ENCODE results near the gene PLEKHN1. TPM values are rescaled to one million over a fixed set of nuclear protein-coding genes. Genes with fewer than 3 reads are reported as not detected.

Gene PLEKHN1
- total and polyA plus RNA-seq, 2 experiments from 2014 or later = 1.7 to 2.1 TPM

DNA sequence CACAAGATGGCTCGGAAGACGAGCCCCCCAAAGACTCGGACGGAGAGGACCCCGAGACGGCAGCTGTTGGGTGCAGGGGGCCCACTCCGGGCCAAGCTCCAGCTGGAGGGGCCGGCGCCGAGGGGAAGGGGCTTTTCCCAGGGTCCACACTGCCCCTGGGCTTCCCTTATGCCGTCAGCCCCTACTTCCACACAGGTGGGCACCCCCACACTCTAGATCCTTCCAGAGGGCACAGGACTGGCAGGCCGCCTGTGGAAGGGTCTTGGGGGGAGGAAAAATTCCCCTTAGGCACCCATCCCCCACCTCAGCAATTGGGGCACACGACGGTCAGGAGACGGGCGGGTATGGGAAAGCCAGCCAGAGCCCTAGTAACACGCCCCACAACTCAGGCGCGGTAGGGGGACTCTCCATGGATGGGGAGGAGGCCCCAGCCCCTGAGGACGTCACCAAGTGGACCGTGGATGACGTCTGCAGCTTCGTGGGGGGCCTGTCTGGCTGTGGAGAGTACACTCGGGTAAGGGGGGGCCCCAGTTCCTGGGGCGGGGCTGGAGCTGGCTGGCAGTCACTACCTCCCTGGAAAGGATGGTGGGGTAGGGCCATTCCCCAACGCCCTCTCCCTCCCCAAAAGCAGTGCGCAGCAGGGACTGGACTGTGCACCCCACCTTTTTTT, 23.3 kb upstream of the PLEKHN1 start:
- Histone ChIP-seq H2AFZ (no peak overlapping the region), H3K79me2 (ENCODE audit: insufficient read depth) (no peaks in the 10 kb centered on the region), H3K4me3 (no peak overlapping the region), H3K27ac (peak overlapping the region; percentile 73), H3K4me1 (ENCODE audit: insufficient read depth) (peaks cover 23% of the 10 kb centered on the region; the same call in 1 of the 2 replicates), H4K20me1 (ENCODE audit: insufficient read depth) (no peaks in the 10 kb centered on the region), H3K4me2 (ENCODE audit: unreplicated experiment) (no peak overlapping the region), H3K9me3 (ENCODE audit: low read depth) (no peaks in the 10 kb centered on the region), H3K27me3 (replicated peaks; ENCODE audit: insufficient read depth) (no peaks in the 10 kb centered on the region), H3K9ac (peak overlapping the region; percentile 70; the same call in 1 of the 2 replicates), H3F3A (ENCODE audit: insufficient read depth) (peaks cover 16% of the 10 kb centered on the region; the same call in 1 of the 2 replicates), H3K36me3 (ENCODE audit: low read depth) (no peaks in the 10 kb centered on the region), H3K9me2 (ENCODE audit: insufficient read depth) (no peaks in the 10 kb centered on the region)
- in situ Hi-C loops (cut with MboI) = no loop called here
- 47 to 49% methylated on average over 27 of the region's 27 CpGs for WGBS, 2 experiments (ENCODE audit: low coverage in 1 of 2, low lambda C conversion rate in 2 of 2, missing lambda C conversion rate in 2 of 2)
- TF ChIP-seq EZH2phosphoT487 (IDR thresholded peaks at IDR 0.05; ENCODE audit: insufficient read depth, low read depth) (no peak), EZH2 (IDR thresholded peaks at IDR 0.05; ENCODE audit: insufficient read depth, poor library complexity, severe bottlenecking) (no peak)
- DNase-seq = peak; percentile 47

DNA sequence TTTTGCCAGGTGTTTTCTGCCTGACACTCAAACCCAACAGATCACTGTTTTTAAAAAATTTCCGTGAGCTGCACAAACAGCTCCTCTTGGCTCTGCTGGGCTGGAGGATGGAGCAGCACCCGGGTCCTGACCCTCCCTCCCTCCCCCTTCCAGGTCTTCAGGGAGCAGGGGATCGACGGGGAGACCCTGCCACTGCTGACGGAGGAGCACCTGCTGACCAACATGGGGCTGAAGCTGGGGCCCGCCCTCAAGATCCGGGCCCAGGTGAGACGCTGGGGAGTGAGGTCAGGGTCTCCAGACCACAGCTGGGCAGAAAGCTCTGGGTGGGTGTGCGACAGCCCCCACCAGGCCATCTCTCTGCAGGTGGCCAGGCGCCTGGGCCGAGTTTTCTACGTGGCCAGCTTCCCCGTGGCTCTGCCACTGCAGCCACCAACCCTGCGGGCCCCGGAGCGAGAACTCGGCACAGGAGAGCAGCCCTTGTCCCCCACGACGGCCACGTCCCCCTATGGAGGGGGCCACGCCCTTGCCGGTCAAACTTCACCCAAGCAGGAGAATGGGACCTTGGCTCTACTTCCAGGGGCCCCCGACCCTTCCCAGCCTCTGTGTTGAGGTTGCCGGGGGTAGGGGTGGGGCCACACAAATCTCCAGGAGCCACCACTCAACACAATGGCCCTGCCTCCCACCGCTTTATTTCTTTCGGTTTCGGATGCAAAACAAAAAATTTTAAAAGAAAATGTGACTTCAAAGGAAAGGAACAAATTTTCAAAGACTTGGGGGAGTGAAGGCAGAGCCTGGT, 22.5 kb upstream of the PLEKHN1 start:
- H3K27me3 ChIP-seq (replicated peaks; ENCODE audit: insufficient read depth) = no peaks in the 10 kb centered on the region
- in situ Hi-C loops (cut with MboI) = no loop called here
- no peak overlapping the region for H3K4me2 ChIP-seq (ENCODE audit: unreplicated experiment)
- H3K9me3 ChIP-seq (ENCODE audit: low read depth) = no peaks in the 10 kb centered on the region
- no peak for TF ChIP-seq EZH2 (IDR thresholded peaks at IDR 0.05; ENCODE audit: insufficient read depth, poor library complexity, severe bottlenecking)
- no peaks in the 10 kb centered on the region for H3K9me2 ChIP-seq (ENCODE audit: insufficient read depth)
- H3K4me3 ChIP-seq = no peak overlapping the region
- H3K79me2 ChIP-seq (ENCODE audit: insufficient read depth) = no peaks in the 10 kb centered on the region
- H2AFZ ChIP-seq = no peak overlapping the region
- H4K20me1 ChIP-seq (ENCODE audit: insufficient read depth) = no peaks in the 10 kb centered on the region
- H3K9ac ChIP-seq = no peak overlapping the region
- peaks cover 16% of the 10 kb centered on the region; the same call in 1 of the 2 replicates for H3K4me1 ChIP-seq (ENCODE audit: insufficient read depth)
- no peaks in the 10 kb centered on the region for H3K36me3 ChIP-seq (ENCODE audit: low read depth)
- DNase-seq = no peak
- no peak overlapping the region for H3K27ac ChIP-seq
- 95 to 96% methylated on average over 26 to 27 of the region's 27 CpGs for WGBS, 2 experiments (ENCODE audit: low coverage in 1 of 2, low lambda C conversion rate in 2 of 2, missing lambda C conversion rate in 2 of 2)
- peaks cover 16% of the 10 kb centered on the region; the same call in 1 of the 2 replicates for H3F3A ChIP-seq (ENCODE audit: insufficient read depth)

GRCh38 chr1:944341-945325, 21.6 kb upstream of the PLEKHN1 start:
- in situ Hi-C loops (cut with MboI) = no loop called here
- no peaks in the 10 kb centered on the region for H3K9me2 ChIP-seq (ENCODE audit: insufficient read depth)
- no peaks in the 10 kb centered on the region for H3K36me3 ChIP-seq (ENCODE audit: low read depth)
- H3K4me1 ChIP-seq (ENCODE audit: insufficient read depth) = peaks cover 15% of the 10 kb centered on the region; the same call in 1 of the 2 replicates
- H3K4me2 ChIP-seq (ENCODE audit: unreplicated experiment) = no peak overlapping the region
- no peak overlapping the region for H3K9ac ChIP-seq
- no peaks in the 10 kb centered on the region for H3K9me3 ChIP-seq (ENCODE audit: low read depth)
- peaks cover 16% of the 10 kb centered on the region; the same call in 1 of the 2 replicates for H3F3A ChIP-seq (ENCODE audit: insufficient read depth)
- H3K4me3 ChIP-seq = no peak overlapping the region
- TF ChIP-seq EZH2phosphoT487 (IDR thresholded peaks at IDR 0.05; ENCODE audit: insufficient read depth, low read depth) = no peak
- TF ChIP-seq EZH2 (IDR thresholded peaks at IDR 0.05; ENCODE audit: insufficient read depth, poor library complexity, severe bottlenecking) = no peak
- H4K20me1 ChIP-seq (ENCODE audit: insufficient read depth) = no peaks in the 10 kb centered on the region
- H2AFZ ChIP-seq = no peak overlapping the region
- no peak overlapping the region for H3K27ac ChIP-seq
- no peaks in the 10 kb centered on the region for H3K79me2 ChIP-seq (ENCODE audit: insufficient read depth)
- peak; percentile 27 for DNase-seq
- WGBS, 2 experiments (ENCODE audit: low coverage in 1 of 2, low lambda C conversion rate in 2 of 2, missing lambda C conversion rate in 2 of 2) = 55 to 58% methylated on average over 24 to 28 of the region's 28 CpGs
- no peaks in the 10 kb centered on the region for H3K27me3 ChIP-seq (replicated peaks; ENCODE audit: insufficient read depth)
